ENCODE data around the gene RINL.
"Not testable (repeated sequence)": the region's sequence is repeated elsewhere in the genome, so short reads cannot be mapped to it uniquely, and the experiment has no call there.

The RINL gene

GRCh38 chr19:38834104-38834490 is 44.0 kb downstream of the RINL start:
- peak overlapping the region; percentile 14; the same call in 1 of the 2 replicates for H3K27ac ChIP-seq

GRCh38 chr19:38833092-38833425 is 45.0 kb downstream of the RINL start:
- Histone ChIP-seq H2AFZ (ENCODE audit: low read depth) (0 out of 2 replicates have a peak overlapping the region, but pooled peaks have one; percentile 23), H3K4me2 (peak overlapping the region; percentile 66; the same call in 1 of the 2 replicates), H4K20me1 (ENCODE audit: insufficient read depth) (no peaks in the 10 kb centered on the region), H3K4me1 (ENCODE audit: low read depth, poor library complexity, severe bottlenecking) (peaks cover 25% of the 10 kb centered on the region), H3K79me2 (ENCODE audit: insufficient read depth, low read depth) (peaks cover 9% of the 10 kb centered on the region; the same call in 1 of the 2 replicates), H3K36me3 (ENCODE audit: insufficient read depth) (peaks cover 7% of the 10 kb centered on the region; the same call in 1 of the 2 replicates), H3K27me3 (ENCODE audit: insufficient read depth, low read depth) (no peaks in the 10 kb centered on the region), H3K9ac (no peak overlapping the region; the same call in 1 of the 2 replicates), H3K27ac (peak overlapping the region; percentile 70), H3K4me3 (IDR thresholded peaks at IDR 0.05; ENCODE audit: insufficient read depth, low read depth, low read length) (no peak overlapping the region)
- no peak for TF ChIP-seq CTCF (conservative IDR thresholded peaks at IDR 0.05; ENCODE audit: low read depth, low read length)

More at GRCh38 chr19:38834104-38834490, 44.0 kb downstream of the RINL start:
- Histone ChIP-seq H3K79me2 (ENCODE audit: insufficient read depth, low read depth) (peaks cover 9% of the 10 kb centered on the region; the same call in 1 of the 2 replicates), H3K4me3 (IDR thresholded peaks at IDR 0.05; ENCODE audit: insufficient read depth, low read depth, low read length) (no peak overlapping the region), H3K36me3 (ENCODE audit: insufficient read depth) (peaks cover 9% of the 10 kb centered on the region; the same call in 1 of the 2 replicates), H3K9ac (no peak overlapping the region), H3K4me1 (ENCODE audit: low read depth, poor library complexity, severe bottlenecking) (peaks cover 25% of the 10 kb centered on the region), H3K4me2 (no peak overlapping the region), H2AFZ (ENCODE audit: low read depth) (no peak overlapping the region), H4K20me1 (ENCODE audit: insufficient read depth) (no peaks in the 10 kb centered on the region), H3K27me3 (ENCODE audit: insufficient read depth, low read depth) (no peaks in the 10 kb centered on the region)
- no peak for TF ChIP-seq CTCF (conservative IDR thresholded peaks at IDR 0.05; ENCODE audit: low read depth, low read length)

GRCh38 chr19:38831142-38831605 is 46.9 kb downstream of the RINL start:
- peak overlapping the region; percentile 70 for H3K27ac ChIP-seq
- H3K4me1 ChIP-seq (ENCODE audit: low read depth, poor library complexity, severe bottlenecking): peaks cover 25% of the 10 kb centered on the region
- TF ChIP-seq CTCF (conservative IDR thresholded peaks at IDR 0.05; ENCODE audit: low read depth, low read length): no peak
- H4K20me1 ChIP-seq (ENCODE audit: insufficient read depth): no peaks in the 10 kb centered on the region
- no peaks in the 10 kb centered on the region for H3K27me3 ChIP-seq (ENCODE audit: insufficient read depth, low read depth)
- peak overlapping the region; percentile 83 for H3K4me2 ChIP-seq
- peaks cover 9% of the 10 kb centered on the region; the same call in 1 of the 2 replicates for H3K79me2 ChIP-seq (ENCODE audit: insufficient read depth, low read depth)
- peak overlapping the region; percentile 78 for H3K9ac ChIP-seq
- peak overlapping the region; percentile 68 for H3K4me3 ChIP-seq (IDR thresholded peaks at IDR 0.05; ENCODE audit: insufficient read depth, low read depth, low read length)
- peak overlapping the region; percentile 83 for H2AFZ ChIP-seq (ENCODE audit: low read depth)
- peaks cover 4% of the 10 kb centered on the region; the same call in 1 of the 2 replicates for H3K36me3 ChIP-seq (ENCODE audit: insufficient read depth)

GRCh38 chr19:38830039-38830733 is 47.9 kb downstream of the RINL start:
- peaks cover 25% of the 10 kb centered on the region for H3K4me1 ChIP-seq (ENCODE audit: low read depth, poor library complexity, severe bottlenecking)
- H3K4me2 ChIP-seq: peak overlapping the region; percentile 83; the same call in 1 of the 2 replicates
- no peak overlapping the region for H3K27ac ChIP-seq
- no peaks in the 10 kb centered on the region for H3K27me3 ChIP-seq (ENCODE audit: insufficient read depth, low read depth)
- H3K4me3 ChIP-seq (IDR thresholded peaks at IDR 0.05; ENCODE audit: insufficient read depth, low read depth, low read length): no peak overlapping the region
- H2AFZ ChIP-seq (ENCODE audit: low read depth): no peak overlapping the region
- H3K79me2 ChIP-seq (ENCODE audit: insufficient read depth, low read depth): peaks cover 9% of the 10 kb centered on the region; the same call in 1 of the 2 replicates
- TF ChIP-seq CTCF (conservative IDR thresholded peaks at IDR 0.05; ENCODE audit: low read depth, low read length): no peak
- no peaks in the 10 kb centered on the region for H4K20me1 ChIP-seq (ENCODE audit: insufficient read depth)
- no peak overlapping the region for H3K9ac ChIP-seq
- peaks cover 4% of the 10 kb centered on the region; the same call in 1 of the 2 replicates for H3K36me3 ChIP-seq (ENCODE audit: insufficient read depth)

GRCh38 chr19:38829203-38829602 is 48.9 kb downstream of the RINL start:
- H3K4me1 ChIP-seq (ENCODE audit: low read depth, poor library complexity, severe bottlenecking): peaks cover 25% of the 10 kb centered on the region
- H3K36me3 ChIP-seq (ENCODE audit: insufficient read depth); H3K4me2 ChIP-seq; H3K9ac ChIP-seq; H3K27me3 ChIP-seq (ENCODE audit: insufficient read depth, low read depth); H3K27ac ChIP-seq; H3K4me3 ChIP-seq (IDR thresholded peaks at IDR 0.05; ENCODE audit: insufficient read depth, low read depth, low read length); H2AFZ ChIP-seq (ENCODE audit: low read depth); H3K79me2 ChIP-seq (ENCODE audit: insufficient read depth, low read depth); H4K20me1 ChIP-seq (ENCODE audit: insufficient read depth): not testable (repeated sequence)
